GM19438 (cell line): ENCODE data around the gene ANTKMT.
"Not testable (repeated sequence)": the region's sequence is repeated elsewhere in the genome, so short reads cannot be mapped to it uniquely, and the experiment has no call there.

ENCODE experiments used
- ATAC-seq: cut with Tn5 transposase; IDR thresholded peaks from one replicate; pipeline ENCODE4 v1.9.1; 2021; ENCODE audit warnings: low read depth; ENCODE audit not compliant: unreplicated experiment

ANTKMT gene

DNA sequence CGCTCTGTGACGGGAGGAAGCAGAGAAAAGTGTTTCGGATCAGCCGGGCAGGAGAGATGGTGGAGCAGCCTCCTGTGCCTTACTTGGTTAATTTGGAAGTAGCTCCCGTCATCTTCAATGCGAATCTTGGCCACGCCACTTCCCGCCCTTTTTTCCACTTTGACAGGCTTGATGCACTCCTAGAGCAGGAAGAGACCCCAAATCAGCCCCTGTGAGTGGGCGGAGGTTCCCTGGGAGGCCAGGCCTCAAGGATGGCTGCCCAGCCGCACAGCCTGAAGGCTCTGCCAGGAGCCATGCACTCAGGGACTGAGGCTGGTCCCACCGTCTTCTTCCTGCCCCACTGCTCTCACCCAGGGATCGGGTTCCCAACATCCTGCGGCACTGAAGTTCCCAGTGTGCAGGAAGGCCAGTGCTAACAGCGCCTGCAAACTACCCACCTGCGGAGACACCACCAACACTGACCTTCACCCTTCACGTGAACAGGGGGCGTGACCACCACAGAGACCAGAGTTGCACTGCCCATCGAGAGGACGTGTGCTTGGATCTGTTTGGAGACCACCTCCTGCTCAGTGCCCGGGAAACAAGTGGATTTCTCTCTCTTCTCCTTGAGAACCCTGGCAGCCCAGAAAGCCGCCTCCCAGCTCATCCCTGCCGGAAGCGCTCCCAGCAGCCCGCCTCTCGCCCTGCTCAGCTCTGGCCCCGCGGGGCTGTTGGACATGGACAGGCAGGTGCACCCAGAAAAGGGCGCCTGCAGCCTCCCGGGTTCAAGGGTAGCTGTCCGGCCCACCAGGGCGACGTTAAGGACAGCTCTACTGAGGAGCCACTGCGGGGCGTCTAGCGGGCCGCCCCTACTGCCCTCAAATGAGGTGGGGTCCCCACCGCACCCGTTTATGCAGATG lies 18.9 kb downstream of the ANTKMT start:
- ATAC-seq = no peak

DNA sequence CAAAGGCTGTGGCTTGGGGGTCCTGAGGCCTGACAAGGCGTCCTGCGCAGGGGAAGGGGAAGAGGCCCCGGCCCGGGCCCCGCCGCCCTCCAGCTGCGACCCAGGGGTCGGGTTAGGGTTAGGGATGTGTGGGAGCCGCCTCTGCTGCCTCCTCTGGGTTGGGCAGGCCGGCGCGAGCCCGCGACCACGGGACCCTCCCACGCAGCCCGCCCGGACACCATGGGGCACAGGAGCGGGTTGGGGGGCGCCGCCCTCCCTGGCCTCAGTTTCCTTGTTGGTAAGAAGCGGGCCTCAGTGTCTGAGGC lies 19.5 kb downstream of the ANTKMT start:
- ATAC-seq = no peak

GRCh38 chr16:740764-741505 lies 20.0 kb downstream of the ANTKMT start, which contains the start of gene CIAO3:
TSS of gene CIAO3 (minus strand) at chr16:740997. CDS start at chr16:740985, 12 bp downstream.
- ATAC-seq = peak; percentile 38

GRCh38 chr16:741986-742629 lies 21.2 kb downstream of the ANTKMT start:
- ATAC-seq = no peak

GRCh38 chr16:742894-743293 lies 21.9 kb downstream of the ANTKMT start:
- ATAC-seq = not testable (repeated sequence)

- ATAC-seq = no peak
Observed at GRCh38 chr16:743794-744500, 23.0 kb downstream of the ANTKMT start.

- no peak for ATAC-seq
Observed at GRCh38 chr16:745739-746138, 24.8 kb downstream of the ANTKMT start.

DNA sequence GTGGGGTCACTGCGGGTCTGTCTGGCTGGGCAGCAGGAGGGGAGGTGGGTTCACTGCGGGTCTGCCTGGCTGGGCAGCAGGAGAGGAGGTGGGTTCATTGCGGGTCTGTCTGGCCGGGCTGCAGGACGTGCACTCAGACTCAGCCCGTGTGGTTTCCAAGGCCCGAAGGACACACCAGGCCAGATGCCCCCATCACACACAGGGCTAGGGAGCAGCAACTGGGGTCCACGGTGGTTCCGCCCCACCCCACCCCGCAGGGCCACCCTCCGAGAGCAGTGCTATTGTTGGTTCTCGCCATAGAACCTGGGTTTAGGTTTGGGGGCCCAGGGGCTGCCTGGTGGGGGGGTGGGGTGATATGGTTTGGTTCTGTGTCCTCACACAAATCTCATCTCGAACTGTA lies 25.7 kb downstream of the ANTKMT start:
- ATAC-seq = no peak

- no peak for ATAC-seq
Observed at GRCh38 chr16:747978-748746, 27.2 kb downstream of the ANTKMT start.

DNA sequence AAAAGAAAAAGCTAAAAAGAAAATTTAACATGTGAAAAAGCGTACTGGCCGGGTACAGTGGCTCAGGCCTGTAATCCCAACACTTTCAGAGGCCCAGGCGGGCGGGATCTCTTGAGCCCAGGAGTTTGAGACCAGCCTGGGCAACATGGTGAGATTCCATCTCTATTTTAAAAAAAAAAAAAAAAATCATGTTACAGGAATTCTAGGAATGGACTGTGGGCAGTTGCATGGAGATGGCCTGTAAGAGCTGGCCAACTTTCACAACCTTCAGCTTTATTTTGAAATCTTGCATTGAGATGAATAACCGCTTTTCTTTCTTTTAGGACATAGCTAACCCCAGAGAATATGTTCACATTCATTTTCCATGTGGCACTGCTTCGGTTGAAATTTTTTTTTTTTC lies 28.1 kb downstream of the ANTKMT start:
- ATAC-seq = no peak

GRCh38 chr16:750485-750884 lies 29.5 kb downstream of the ANTKMT start:
- no peak for ATAC-seq

DNA sequence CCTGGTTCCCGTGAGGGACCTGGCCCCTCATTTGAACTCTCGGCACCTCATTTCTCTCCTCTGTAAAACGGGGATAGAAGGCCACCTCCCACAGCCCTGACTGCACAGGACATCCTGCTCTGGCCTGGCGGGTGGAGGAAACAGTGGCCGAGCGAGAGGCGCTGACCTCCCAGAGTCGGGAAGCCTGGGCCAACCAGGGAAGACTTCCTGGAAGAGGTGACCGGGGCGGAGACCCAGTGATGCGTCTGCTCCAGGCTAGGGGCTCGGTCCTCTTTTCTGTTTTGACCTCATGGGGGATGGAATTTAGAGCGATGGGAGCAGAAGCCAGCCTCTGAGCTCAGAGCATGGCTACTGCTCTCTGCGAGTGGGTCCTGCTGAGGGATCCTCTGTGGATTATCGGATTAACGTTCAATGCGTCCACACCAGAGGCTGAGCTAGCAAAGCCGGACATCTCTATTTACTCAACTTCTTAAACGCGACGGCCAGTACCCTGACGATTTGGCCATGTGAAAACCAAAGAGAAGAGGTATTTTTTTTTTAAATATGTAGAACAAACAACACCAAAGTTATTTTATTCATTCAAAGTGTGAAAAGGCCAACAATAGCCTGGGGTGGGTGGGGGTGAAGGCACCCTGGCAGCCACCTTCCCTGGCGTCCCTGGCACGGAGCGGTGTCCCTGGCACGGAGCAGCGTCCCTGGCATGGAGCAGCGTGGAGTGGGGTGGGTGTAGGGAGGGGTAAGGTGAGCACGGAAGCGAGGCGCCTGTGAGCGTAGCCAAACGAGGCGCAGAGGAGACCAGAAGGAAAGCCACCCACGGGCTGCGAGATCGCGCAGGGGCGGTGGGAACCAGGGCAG lies 30.4 kb downstream of the ANTKMT start:
- no peak for ATAC-seq

GRCh38 chr16:752007-752312 lies 31.0 kb downstream of the ANTKMT start:
- no peak for ATAC-seq

DNA sequence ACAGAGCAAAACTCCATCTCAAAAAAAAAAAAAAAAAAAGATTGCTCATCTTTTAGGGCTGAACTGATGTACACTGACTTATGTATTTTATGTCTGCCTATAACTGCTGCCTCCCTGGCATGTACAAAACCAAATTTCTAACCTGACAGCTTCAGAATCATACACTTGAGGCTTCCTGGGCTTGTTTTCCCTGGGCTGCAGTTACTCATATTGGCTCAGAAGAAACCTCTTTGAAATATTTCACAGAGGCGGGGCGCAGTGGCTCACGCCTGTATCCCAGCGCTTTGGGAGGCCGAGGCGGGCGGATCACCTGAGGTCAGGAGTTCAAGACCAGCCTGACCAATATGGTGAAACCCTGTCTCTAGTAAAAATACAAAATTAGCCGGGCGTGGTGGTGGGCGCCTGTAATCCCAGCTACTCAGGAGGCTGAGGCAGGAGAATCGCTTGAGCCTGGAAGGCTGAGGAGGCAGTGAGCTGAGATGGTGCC lies 33.2 kb downstream of the ANTKMT start:
- not testable (repeated sequence) for ATAC-seq

GRCh38 chr16:754656-755055 lies 33.7 kb downstream of the ANTKMT start:
- ATAC-seq = no peak

GRCh38 chr16:756428-756827 lies 35.5 kb downstream of the ANTKMT start:
- no peak for ATAC-seq

- ATAC-seq = no peak
Observed at GRCh38 chr16:759110-759910, 38.4 kb downstream of the ANTKMT start.

GRCh38 chr16:760065-760464 lies 39.1 kb downstream of the ANTKMT start:
- ATAC-seq = no peak
